HepG2 (cell line): Measurements from ENCODE around the gene PLEKHN1. TPM values are rescaled to one million over a fixed set of nuclear protein-coding genes. Genes with fewer than 3 reads are reported as not detected.

Experiments used
- ATRX ChIP-seq: sonication (generic); formaldehyde crosslinking; IDR thresholded peaks from 2 replicates; pipeline ENCODE4 v1.4.0; 2020; ENCODE audit warnings: missing genetic modification reagents, borderline replicate concordance
- DPF2 ChIP-seq: sonication (generic); formaldehyde crosslinking; IDR thresholded peaks from 2 replicates; pipeline ENCODE4 v1.4.0; 2020; ENCODE audit warnings: mild to moderate bottlenecking, low read depth, missing genetic modification reagents, borderline replicate concordance
- GATA4 ChIP-seq: sonication (generic); IDR thresholded peaks from 2 replicates; pipeline ENCODE4 v1.6.1; 2016; ENCODE audit warnings: antibody characterized with exemption, low read depth, borderline replicate concordance
- ISX ChIP-seq: sonication (generic); formaldehyde crosslinking; conservative IDR thresholded peaks from 2 replicates; pipeline ENCODE4 v1.5.0; 2020; ENCODE audit warnings: missing genetic modification reagents
- KLF9 ChIP-seq: IDR thresholded peaks from 2 replicates; pipeline ENCODE4 v1.6.1; 2016; ENCODE audit warnings: low read depth
- MAZ ChIP-seq, 2 experiments: sonication (generic) in 1 of 2; formaldehyde crosslinking in 1 of 2; IDR thresholded peaks; 2 replicates each; pipeline versions ENCODE4 v1.5.0 to v1.6.1; 2012 to 2020; ENCODE audit warnings: low read depth in 2 of 2, mild to moderate bottlenecking in 2 of 2, borderline replicate concordance in 1 of 2, improper control_type of control experiment in 1 of 2, low read length in 1 of 2, missing genetic modification reagents in 1 of 2, moderate library complexity in 1 of 2
- MED1 ChIP-seq: sonication (generic); formaldehyde crosslinking; IDR thresholded peaks from 2 replicates; pipeline ENCODE4 v1.4.0; 2020; ENCODE audit warnings: missing genetic modification reagents
- MTF2 ChIP-seq: sonication (generic); formaldehyde crosslinking; IDR thresholded peaks from 2 replicates; pipeline ENCODE4 v1.5.0; 2020; ENCODE audit warnings: missing genetic modification reagents, borderline replicate concordance
- NAIF1 ChIP-seq: sonication (generic); formaldehyde crosslinking; IDR thresholded peaks from 2 replicates; pipeline ENCODE4 v1.5.0; 2020; ENCODE audit warnings: mild to moderate bottlenecking, missing genetic modification reagents, borderline replicate concordance
- RFX1 ChIP-seq: fragments of 450-650 bp; IDR thresholded peaks from 2 replicates; pipeline ENCODE4 v1.6.1; 2017
- SALL1 ChIP-seq: sonication (generic); formaldehyde crosslinking; IDR thresholded peaks from 2 replicates; pipeline ENCODE4 v1.8.0; 2022; ENCODE audit warnings: mild to moderate bottlenecking, missing genetic modification reagents
- SP4 ChIP-seq: sonication (generic); formaldehyde crosslinking; IDR thresholded peaks from 2 replicates; pipeline ENCODE4 v1.8.1; 2023; ENCODE audit warnings: mild to moderate bottlenecking, missing genetic modification reagents
- ZFP37 ChIP-seq: sonication (generic); formaldehyde crosslinking; IDR thresholded peaks from 2 replicates; pipeline ENCODE4 v1.4.0; 2020; ENCODE audit warnings: missing genetic modification reagents, borderline replicate concordance
- ZNF235 ChIP-seq: sonication (generic); formaldehyde crosslinking; IDR thresholded peaks from 2 replicates; pipeline ENCODE4 v1.8.1; 2023; ENCODE audit warnings: mild to moderate bottlenecking, missing genetic modification reagents, borderline replicate concordance
- ZNF460 ChIP-seq: sonication (generic); formaldehyde crosslinking; IDR thresholded peaks from 2 replicates; pipeline ENCODE4 v1.5.1; 2020; ENCODE audit warnings: missing genetic modification reagents, mild to moderate bottlenecking, borderline replicate concordance
- ZNF567 ChIP-seq: sonication (generic); formaldehyde crosslinking; IDR thresholded peaks from 2 replicates; pipeline ENCODE4 v1.8.1; 2023; ENCODE audit warnings: mild to moderate bottlenecking, missing genetic modification reagents, borderline replicate concordance
- ZNF629 ChIP-seq: sonication (generic); formaldehyde crosslinking; conservative IDR thresholded peaks from 2 replicates; pipeline ENCODE4 v1.5.0; 2020; ENCODE audit warnings: missing genetic modification reagents
- ZNF775 ChIP-seq: sonication (generic); formaldehyde crosslinking; IDR thresholded peaks from 2 replicates; pipeline ENCODE4 v1.4.0; 2020; ENCODE audit warnings: missing genetic modification reagents, mild to moderate bottlenecking, moderate library complexity, borderline replicate concordance
- ZSCAN12 ChIP-seq: sonication (generic); formaldehyde crosslinking; IDR thresholded peaks from 2 replicates; pipeline ENCODE4 v1.9.0; 2021; ENCODE audit warnings: mild to moderate bottlenecking, missing genetic modification reagents
- polyA plus RNA-seq, 8 experiments: library from polyadenylated mRNA; depleted of rRNA in 3 of 8; stranded (reverse) in 7 of 8; unstranded in 1 of 8; fragments of >200 nt; fragmentation: Illumina TruSeq in 4 of 8; extraction: Trizol in 4 of 8; gene quantifications; 2 replicates each; pipeline versions ENCODE4 v1.2.1 to v1.2.3, GENCODE V29; 2011 to 2016; ENCODE audit warnings: low read depth in 4 of 8, missing spikeins in 1 of 8, mixed read lengths in 1 of 8; ENCODE audit not compliant: insufficient read depth in 1 of 8
- total RNA-seq, 5 experiments: library from RNA; depleted of rRNA; stranded (reverse); fragments of >200 nt; fragmentation: Illumina TruSeq; extraction: Trizol; gene quantifications; 2 replicates each; pipeline ENCODE4 v1.2.3, GENCODE V29; 2016; ENCODE audit warnings: low read depth in 1 of 5
- TF ChIP-seq, protein P1 (sequence below): IDR thresholded peaks from 2 replicates; pipeline ENCODE4 v1.6.1; 2016; ENCODE audit warnings: low read depth
- TF ChIP-seq, protein P2 (sequence below): IDR thresholded peaks from 2 replicates; pipeline ENCODE4 v1.6.1; 2016; ENCODE audit warnings: missing genetic modification reagents, missing compliant biosample characterization
- TF ChIP-seq, protein P3 (sequence below): sonication (generic); formaldehyde crosslinking; IDR thresholded peaks from 2 replicates; pipeline ENCODE4 v1.8.0; 2022; ENCODE audit warnings: missing genetic modification reagents, mild to moderate bottlenecking, moderate library complexity, borderline replicate concordance
- TF ChIP-seq, protein P4 (sequence below): sonication (generic); formaldehyde crosslinking; IDR thresholded peaks from 2 replicates; pipeline ENCODE4 v1.4.0; 2020; ENCODE audit warnings: missing genetic modification reagents

PLEKHN1 gene
- total and polyA plus RNA-seq, 2 of the 13 experiments (the other 11 are each of a cell fraction or from before 2014, with no cell fraction given): 0.42 to 0.58 TPM

DNA sequence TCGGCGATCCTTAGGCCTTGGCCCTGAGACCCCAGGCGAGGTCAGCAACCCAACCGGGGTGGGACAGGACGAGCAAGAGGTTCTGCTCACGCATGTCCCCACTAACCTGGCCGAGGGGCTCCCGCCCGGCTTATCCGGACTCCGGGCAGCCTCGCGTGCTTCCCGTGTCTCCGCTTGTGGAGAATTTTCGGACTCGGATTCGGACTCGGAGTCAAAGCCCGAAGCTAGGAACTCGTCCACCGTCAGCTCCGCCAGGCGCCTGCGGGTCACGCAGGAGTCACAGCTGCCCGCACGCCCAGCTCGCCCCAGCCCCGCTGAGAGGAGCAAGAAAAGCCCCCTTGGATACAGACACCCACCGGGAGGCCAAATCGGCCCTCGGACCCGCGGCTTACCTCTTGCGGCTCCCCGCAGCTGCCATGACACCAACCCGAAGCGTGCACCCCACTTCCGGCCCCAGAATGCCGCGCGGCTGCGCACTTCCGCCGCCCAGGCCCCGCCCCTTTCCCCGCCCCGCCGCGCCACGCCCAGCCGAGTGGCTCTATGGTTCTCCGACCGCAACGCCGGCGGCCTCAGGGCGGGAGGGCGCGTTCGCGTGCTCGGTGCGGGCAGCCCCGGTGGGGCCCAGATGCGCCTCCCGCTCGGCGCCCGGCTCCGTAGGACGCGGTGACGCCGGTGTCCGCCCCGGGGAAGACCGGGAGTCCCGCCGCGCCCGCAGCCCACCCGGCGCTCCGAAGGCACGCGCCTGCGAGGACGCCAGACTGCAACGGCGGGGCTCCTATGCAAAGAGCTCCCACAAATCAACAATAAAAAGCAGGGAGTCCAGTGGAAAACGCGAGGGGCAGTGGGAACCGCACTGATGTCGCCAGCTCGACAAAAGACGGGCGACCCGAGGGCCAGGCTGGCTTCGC lies 7.2 kb upstream of the PLEKHN1 start, which contains the start of gene NOC2L (continued):
- TF ChIP-seq, protein P1, sequence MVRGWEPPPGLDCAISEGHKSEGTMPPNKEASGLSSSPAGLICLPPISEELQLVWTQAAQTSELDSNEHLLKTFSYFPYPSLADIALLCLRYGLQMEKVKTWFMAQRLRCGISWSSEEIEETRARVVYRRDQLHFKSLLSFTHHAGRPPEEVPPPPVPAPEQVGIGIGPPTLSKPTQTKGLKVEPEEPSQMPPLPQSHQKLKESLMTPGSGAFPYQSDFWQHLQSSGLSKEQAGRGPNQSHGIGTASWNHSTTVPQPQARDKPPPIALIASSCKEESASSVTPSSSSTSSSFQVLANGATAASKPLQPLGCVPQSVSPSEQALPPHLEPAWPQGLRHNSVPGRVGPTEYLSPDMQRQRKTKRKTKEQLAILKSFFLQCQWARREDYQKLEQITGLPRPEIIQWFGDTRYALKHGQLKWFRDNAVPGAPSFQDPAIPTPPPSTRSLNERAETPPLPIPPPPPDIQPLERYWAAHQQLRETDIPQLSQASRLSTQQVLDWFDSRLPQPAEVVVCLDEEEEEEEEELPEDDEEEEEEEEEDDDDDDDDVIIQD (CRISPR knock-in tag): no peak
- no peak for TF ChIP-seq KLF9 (CRISPR knock-in tag)
- peak; percentile 95 for TF ChIP-seq SP4
- TF ChIP-seq NAIF1 (CRISPR knock-in tag): no peak
- TF ChIP-seq, protein P2, sequence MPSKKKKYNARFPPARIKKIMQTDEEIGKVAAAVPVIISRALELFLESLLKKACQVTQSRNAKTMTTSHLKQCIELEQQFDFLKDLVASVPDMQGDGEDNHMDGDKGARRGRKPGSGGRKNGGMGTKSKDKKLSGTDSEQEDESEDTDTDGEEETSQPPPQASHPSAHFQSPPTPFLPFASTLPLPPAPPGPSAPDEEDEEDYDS (CRISPR knock-in tag): no peak
- no peak for TF ChIP-seq DPF2 (CRISPR knock-in tag)
- no peak; the same call in 1 of the 2 replicates for TF ChIP-seq ZNF460 (CRISPR knock-in tag)
- TF ChIP-seq, protein P3, sequence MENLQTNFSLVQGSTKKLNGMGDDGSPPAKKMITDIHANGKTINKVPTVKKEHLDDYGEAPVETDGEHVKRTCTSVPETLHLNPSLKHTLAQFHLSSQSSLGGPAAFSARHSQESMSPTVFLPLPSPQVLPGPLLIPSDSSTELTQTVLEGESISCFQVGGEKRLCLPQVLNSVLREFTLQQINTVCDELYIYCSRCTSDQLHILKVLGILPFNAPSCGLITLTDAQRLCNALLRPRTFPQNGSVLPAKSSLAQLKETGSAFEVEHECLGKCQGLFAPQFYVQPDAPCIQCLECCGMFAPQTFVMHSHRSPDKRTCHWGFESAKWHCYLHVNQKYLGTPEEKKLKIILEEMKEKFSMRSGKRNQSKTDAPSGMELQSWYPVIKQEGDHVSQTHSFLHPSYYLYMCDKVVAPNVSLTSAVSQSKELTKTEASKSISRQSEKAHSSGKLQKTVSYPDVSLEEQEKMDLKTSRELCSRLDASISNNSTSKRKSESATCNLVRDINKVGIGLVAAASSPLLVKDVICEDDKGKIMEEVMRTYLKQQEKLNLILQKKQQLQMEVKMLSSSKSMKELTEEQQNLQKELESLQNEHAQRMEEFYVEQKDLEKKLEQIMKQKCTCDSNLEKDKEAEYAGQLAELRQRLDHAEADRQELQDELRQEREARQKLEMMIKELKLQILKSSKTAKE (CRISPR knock-in tag): 0 out of 2 replicates have a peak, but pooled peaks have one; percentile 17
- no peak for TF ChIP-seq MTF2 (CRISPR knock-in tag)
- TF ChIP-seq, protein P4, sequence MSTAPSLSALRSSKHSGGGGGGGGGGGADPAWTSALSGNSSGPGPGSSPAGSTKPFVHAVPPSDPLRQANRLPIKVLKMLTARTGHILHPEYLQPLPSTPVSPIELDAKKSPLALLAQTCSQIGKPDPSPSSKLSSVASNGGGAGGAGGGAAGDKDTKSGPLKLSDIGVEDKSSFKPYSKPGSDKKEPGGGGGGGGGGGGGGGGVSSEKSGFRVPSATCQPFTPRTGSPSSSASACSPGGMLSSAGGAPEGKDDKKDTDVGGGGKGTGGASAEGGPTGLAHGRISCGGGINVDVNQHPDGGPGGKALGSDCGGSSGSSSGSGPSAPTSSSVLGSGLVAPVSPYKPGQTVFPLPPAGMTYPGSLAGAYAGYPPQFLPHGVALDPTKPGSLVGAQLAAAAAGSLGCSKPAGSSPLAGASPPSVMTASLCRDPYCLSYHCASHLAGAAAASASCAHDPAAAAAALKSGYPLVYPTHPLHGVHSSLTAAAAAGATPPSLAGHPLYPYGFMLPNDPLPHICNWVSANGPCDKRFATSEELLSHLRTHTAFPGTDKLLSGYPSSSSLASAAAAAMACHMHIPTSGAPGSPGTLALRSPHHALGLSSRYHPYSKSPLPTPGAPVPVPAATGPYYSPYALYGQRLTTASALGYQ (CRISPR knock-in tag): peak; percentile 58; the same call in 1 of the 2 replicates
- peak; percentile 25; the same call in 1 of the 2 replicates for TF ChIP-seq MED1
- TF ChIP-seq SALL1 (CRISPR knock-in tag): peak; percentile 32
- no peak for TF ChIP-seq ZNF235
- TF ChIP-seq ZFP37 (CRISPR knock-in tag): no peak
- no peak for TF ChIP-seq ZNF775 (CRISPR knock-in tag)
- no peak for TF ChIP-seq GATA4
- TF ChIP-seq ZNF629: no peak
- no peak; the same call in 1 of the 2 replicates for TF ChIP-seq RFX1
- TF ChIP-seq ZSCAN12: 0 out of 2 replicates have a peak, but pooled peaks have one; percentile 14
- TF ChIP-seq MAZ (IDR thresholded peaks at IDR 0.05; ENCODE audit: borderline replicate concordance, low read depth, low read length): no peak
- TF ChIP-seq MAZ (CRISPR knock-in tag; IDR thresholded peaks at IDR 0.05; ENCODE audit: low read depth): peak; percentile 62; the same call in 1 of the 2 replicates
- TF ChIP-seq ZNF567 (CRISPR knock-in tag): no peak
- no peak for TF ChIP-seq ATRX (CRISPR knock-in tag)
- no peak for TF ChIP-seq ISX (CRISPR knock-in tag)
